Activated naive CD8-positive, alpha-beta T cell treated with anti-CD3 and anti-CD28 coated beads, Interleukin-2, amount 50 U/mL, for 16 hours (primary cell): ENCODE results near the gene DNAJC5.
"Not testable (repeated sequence)": the region's sequence is repeated elsewhere in the genome, so short reads cannot be mapped to it uniquely, and the experiment has no call there.

Experiments used
- DNase-seq: peaks from one replicate; pipeline ENCODE4 v3.0.0-alpha.2; 2020; ENCODE audit warnings: low read depth, low spot score

Gene DNAJC5

DNA sequence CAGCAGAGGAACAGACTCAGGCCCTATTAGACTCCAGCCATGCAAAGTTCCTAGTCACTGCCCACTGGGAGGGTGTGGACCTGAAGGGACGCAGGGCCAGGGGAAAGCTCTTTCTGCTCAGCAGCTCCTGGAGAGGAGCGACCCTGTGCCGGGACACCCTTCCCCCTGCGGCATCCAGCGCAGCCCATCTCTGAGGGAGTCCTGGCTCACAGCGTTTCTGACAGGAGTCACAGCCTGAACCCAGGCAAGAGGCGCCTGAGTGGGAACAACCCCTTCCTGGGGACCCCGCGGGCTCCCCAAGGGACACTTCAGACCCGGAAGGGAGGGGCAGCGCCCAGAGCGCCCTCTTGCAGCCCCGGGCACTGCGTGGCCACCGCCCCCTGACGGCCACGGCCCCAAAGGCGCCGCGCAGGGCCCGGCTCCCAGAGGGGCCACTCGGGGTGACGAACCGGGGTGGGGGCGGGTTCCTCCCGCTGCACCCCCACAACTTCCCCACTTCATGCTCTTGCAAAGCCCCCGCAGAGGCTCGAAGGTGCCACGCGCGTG lies 60.4 kb downstream of the DNAJC5 start:
- no peak for DNase-seq

DNA sequence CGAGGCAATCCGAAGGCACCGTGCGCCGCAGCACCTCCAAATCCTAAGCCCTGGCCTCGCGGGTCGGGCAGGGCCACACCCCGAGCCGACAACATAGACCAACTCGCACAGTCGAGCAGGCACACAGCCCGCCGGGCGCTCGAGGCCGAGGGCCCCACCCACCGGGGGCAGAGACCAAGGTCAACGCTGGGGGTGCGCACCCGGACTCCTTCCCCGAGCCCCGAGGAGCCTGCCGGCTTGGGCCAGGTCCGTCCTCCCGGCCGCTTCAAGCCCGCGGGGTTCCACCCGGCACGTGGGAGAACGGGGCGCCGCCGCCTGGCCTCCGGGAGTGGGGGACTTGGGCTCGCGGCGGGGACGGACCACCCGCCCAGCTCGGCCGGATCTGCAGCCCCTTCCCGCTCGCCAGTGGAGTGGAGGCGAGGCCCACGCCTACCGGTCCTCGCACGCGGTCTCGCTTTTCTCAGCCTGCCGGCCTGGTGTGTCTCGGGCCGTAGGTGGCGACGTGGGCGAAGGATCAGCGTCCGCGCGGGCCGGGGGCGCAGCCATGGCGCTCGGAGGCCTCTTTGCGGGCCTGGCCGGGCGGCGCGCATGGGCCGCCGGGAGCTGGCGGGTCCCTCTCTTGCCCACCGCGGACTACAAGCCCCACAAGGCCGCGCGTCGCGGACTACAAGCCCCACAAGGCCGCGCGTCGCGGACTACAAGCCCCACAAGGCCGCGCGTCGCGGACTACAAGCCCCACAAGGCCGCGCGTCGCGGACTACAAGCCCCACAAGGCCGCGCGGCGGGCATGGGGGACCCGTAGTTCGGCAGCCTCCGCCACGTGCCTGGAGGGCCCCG lies 61.1 kb downstream of the DNAJC5 start, which contains the start of gene UCKL1:
TSS of gene UCKL1 (minus strand) at position 590 of the 837 bp plus-strand sequence. CDS start at position 546, 44 bp downstream.
- DNase-seq = peak; percentile 73

DNA sequence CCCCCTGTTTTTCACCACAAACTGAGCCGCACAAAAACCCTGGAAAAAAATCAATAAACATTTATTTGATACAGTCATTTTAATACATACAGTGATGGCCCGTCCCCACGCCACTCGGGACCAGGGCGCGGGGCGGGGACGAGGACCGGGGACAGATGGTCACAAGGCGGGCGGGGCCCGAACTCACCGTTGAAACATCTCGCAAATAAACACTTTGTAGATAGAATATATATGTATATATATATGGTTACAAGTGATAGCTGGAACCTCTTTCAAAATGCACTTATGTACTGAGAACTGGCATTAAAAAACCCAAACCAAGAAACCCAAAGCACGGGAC lies 61.7 kb downstream of the DNAJC5 start:
- no peak for DNase-seq

DNA sequence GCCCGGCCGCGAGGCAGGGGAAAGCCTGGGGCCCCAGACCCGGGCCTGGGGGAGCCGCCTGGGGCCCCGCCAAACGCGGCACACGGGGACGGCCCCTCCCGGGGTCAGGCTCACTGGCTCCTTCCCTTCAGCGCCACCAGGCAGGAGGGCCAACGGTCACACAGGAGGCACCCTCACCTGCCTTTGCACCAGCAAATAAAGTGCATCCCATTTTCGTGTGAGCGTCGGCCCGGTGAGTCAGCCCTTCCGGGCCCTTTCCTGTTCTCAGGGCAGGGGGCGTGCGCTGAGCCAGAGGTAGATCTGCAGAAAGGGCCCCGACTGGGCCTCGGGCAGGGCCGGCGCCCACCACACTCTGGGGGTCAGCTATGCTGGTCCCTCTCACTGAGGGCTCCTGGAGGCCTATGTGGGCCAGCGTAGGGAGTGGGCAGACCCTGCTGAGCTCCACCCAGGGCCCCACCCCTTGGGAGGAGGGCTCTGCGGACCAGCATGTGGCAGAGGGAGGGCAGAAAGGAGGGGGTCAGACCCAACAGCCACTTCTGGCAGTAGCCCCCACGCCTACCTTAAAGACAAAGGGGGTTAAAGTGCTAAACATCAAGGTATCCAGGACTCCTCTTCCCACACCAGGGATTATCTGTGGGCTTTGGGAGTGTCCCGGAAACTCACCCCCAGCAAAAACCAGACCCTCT lies 62.2 kb downstream of the DNAJC5 start:
- peak; percentile 56 for DNase-seq

DNA sequence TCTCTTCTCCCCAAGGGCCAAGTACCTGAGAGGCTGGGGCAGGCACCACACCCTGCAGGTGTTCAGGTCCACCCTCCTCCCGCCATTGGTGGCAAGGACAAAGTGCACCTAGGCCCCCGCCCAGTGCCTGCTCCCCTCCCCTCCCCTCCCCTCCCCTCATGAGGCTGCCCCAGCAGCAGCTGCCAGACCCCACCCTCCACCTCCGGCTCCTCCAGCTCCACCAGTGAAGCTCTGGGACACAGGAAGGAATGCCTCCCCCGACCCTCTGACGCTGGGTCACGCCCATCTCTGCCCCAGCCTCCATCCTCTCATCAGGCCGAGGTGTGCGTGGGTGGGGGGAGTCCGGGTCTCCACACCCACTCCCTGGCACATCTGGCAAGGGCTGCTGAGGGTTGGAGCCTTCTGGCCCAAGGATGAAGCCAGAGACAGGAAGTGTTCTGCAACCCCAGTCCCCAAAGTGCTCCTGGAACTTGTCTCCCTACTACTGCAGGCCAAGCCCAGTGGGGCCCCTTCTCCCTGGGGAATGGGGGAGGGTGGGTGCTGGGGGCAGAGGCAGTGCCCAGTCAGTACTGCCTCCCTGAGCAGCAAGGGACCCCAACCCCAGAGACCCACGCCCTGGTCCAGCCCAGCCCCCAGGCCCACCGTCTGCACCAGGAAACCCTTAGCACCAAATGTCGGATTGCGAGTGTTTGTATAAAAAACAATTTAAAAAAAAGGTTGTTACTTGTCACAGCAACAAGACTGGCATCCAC lies 62.9 kb downstream of the DNAJC5 start:
- DNase-seq = no peak

DNA sequence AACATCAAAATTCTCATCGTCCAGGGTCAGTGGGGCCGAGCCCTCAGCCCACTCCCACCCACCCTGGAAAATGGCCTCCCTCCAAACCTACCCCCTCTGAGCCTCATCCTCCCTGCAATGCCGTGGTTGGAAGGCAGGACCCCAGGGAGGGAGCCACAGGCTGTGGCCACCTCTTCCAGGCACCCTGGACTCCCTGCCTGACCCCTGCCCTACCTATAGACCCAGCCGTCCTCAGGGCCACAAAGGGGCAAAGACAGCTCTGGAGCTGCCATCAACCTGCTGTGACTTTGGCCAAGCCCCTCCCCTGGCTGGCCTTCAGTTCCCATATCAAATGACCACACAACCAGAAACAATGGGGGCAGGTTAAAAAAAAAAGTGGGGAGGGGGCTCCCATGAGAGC lies 63.5 kb downstream of the DNAJC5 start:
- DNase-seq = no peak

DNA sequence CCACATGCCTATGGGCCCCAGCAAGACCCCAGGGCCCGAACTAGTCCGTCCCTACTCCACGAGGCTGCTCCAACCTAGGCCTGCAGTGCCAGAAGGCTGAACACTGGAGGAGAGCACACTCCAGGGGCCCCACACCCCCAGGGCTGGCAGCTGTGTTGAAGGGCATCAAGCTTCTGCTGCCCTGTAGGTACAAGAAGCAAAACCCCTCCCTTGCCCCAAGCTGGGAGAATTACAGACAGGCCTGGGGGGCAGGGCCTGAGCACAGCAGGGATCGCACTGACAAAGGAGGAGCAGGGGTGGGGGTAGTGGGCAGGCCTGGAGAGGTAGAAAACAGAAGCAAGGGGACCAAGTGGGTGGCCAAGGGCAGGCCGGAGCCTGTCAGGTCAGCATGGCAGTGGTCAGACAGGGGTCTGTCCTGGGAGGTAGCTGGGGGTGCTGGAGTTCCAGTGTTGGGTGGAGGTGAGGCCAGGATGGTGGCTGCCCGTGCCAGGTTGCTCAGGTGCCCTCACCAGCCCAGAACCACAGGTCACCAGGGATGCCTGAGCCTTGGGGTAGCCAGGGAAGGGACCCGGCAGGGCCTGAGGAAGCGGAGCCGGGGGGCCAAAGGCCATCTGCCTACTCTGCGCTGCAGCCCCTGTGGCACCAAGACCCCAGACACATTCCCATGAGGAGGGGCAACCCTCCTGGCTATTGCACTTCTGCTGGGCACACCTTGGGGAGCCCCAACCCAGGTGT lies 64.2 kb downstream of the DNAJC5 start:
- no peak for DNase-seq

DNA sequence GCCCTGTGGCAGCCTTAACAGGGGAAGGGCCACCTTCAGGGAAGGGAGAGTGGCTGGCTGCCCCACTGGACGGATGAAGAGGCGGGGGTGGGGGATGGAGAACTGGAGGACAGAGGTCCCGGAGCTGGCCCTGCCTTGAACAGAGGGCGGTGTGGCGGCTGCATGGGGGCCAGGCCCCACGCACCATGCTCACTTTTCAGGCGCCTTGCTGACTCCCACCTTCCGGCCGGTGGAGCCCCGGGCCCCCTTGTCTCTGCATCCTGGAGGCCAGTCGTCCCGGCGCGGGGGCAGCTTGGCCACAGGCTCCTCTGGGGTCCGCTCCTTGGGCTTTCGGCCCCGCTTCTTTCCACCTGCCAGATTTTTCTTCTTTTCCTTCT lies 64.8 kb downstream of the DNAJC5 start:
- DNase-seq = no peak

DNA sequence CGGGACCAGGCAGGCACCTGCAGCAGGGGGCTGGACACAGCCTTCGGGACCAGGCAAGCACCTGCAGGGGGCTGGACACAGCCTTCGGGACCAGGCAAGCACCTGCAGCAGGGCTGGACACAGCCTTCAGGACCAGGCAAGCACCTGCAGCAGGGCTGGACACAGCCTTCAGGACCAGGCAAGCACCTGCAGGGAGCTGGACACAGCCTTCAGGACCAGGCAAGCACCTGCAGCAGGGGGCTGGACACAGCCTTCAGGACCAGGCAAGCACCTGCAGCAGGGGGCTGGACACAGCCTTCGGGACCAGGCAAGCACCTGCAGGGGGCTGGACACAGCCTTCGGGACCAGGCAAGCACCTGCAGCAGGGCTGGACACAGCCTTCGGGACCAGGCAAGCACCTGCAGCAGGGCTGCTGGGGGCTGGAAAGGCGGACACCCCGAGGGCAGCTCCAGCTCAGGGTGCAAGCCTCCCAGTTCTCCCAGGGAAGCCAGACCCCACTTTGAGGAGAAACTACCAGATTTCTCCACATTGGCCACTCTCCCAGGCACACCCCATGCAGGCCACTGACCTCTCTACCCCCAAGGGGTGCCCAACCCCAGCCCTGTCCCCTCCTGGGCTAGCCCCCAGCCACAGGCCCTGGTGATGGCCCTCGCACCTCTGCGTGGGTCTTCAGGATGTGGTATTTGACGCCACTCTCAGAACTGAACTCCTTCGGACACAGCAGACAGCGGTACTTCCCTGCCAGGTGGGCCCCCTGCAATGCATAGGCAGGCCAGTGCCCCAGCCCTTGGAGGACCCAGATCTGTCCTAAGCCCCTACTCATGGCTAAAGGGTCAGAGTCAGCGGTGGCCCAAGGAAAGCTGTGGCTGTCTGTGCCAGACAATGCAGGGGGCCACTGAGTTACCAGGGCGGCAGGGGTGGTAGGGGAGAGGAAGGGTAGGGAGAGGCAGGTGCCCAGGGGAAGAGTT lies 66.0 kb downstream of the DNAJC5 start:
- not testable (repeated sequence) for DNase-seq

DNA sequence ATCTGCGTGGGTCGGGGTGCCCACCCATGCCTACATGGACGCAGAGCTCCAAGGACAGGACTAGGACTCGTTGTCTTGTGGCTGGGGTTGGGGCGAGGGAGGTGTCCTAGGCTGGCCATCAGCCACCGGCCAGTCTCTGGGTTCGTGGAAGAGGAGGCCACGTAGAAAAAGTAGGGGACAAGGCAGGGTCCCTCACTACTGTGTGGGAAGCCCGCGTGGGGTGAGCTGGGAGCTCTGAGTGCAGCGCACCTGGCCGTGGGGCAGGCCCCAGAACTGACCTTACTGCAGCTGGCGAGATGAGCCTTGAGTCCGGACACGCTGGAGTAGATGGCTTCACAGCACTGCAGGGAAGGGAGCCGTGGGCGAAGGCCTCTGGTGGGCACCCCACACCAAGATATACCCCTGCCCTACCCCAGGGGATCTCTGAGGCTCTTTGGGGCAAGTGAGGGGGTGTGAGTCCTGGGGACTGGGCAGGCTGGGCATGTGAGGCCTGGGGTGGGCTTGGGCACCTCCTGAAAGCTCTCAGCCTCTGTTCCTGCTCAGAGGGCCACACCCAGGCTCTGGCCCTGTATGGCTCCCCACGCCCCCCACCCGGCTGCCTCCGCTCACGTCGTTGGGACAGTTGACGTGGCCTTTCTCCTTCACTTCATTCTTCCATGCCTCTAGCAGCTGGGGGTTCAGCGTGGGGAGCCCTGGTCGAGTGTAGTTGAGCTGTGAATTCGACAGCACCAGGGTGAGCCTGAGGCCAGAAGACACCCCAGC lies 66.9 kb downstream of the DNAJC5 start:
- no peak for DNase-seq

DNA sequence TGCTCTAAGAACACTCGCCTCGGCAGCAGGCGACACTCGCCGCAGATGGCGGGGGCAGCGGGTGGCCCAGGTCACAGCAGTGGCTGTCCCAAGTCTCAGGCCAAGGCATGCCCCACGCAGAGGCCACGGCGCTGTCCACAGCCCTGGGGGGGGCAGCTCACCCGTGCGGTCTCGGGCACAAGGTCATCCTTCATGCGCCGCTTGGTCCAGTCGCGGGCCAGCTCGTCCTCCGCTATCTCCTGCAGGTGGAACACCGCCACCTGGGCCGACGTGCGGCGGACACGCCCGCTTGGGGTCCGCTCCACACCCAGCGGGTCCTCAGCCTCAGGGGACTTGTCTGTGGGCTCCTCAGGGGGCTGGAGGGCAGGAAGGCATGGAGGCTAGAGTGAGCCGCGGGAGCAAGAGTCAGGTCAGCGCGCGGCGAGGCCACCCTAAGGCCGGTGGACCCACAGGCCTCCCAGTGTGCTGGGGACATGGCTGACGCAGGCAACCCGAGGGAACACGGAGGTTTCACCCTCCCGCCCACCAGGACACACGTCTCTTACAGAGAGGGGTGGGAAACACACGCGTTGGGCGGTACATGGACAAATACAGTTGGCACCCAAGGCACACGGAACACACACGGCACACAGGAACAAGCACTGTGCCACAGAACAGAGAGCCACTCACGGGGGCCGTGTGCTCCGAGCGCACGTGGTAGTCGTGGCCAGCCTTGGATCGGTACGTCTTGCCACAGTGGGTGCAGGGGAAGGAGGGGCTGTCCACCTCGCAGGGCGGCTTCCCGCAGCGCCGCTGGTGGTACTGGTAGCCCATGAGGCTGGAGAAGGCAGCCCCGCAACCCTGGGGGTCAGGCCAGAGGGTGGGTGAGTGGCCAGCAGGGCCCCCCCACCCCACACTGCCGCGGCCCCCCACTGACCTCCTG lies 67.8 kb downstream of the DNAJC5 start:
- DNase-seq = no peak

DNA sequence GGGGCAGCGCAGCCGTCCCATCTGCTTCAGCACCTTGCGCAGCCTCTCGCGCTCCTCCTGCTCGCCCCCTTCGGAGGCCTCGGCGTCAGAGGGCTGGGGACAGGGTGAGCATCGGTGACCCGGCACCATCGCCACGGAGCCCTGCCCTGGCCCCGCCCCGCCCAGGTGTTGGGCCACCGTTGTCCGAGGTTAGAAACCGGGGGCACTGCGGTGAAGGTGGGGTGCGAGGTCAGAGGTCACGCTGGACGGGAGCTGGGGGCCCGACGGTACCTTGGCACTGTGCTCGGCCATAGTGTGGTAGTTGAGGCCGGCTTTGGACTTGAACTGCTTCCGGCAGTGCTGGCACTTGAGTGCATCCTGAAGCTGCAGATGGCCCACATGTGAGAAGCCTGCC lies 68.4 kb downstream of the DNAJC5 start:
- no peak for DNase-seq

DNA sequence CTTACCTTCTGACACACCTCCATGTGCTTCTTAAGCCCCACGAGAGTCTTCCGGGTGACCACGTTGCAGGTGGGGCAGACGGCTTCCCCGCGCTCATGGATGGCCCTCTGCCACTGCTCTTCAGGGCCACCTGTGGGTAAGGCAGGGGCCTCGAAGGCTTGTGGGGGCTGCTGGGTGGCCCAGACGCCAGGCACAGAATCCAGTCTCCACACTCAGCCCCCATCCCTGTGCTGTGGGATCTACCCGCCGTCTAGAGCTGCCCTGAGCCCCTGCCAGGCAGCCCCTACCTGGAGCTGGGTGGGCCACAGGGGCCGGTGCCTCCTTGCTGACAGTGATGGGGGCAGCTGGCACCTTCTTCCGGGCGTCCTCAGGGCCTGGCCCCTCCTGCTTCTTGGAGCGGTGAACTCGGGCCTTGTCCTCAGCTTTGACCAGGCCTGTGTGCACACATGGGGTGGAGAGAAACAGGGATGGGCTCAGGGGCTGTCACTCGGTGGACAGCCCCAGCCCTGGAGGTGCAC lies 68.9 kb downstream of the DNAJC5 start:
- DNase-seq = no peak

DNA sequence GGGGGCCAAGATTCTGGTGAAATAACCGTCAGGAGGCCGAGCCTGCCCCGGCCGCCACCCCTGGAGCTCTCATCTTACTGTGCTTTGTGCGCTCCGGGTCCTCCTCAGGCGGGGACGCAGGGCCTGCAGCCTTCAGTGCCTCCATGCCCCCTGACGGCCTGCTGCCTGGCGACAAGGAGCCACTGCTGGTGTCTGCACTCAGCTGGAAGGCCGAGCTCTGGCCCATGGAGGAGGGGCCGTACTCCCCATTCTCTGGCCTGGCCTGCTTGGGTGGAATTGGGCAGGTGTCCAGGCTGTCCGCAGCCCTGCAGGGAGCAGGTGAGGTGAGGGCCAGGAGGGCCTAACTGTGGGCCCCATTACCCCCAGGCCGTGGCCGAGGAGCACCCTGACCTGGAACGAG lies 69.5 kb downstream of the DNAJC5 start:
- DNase-seq = no peak

DNA sequence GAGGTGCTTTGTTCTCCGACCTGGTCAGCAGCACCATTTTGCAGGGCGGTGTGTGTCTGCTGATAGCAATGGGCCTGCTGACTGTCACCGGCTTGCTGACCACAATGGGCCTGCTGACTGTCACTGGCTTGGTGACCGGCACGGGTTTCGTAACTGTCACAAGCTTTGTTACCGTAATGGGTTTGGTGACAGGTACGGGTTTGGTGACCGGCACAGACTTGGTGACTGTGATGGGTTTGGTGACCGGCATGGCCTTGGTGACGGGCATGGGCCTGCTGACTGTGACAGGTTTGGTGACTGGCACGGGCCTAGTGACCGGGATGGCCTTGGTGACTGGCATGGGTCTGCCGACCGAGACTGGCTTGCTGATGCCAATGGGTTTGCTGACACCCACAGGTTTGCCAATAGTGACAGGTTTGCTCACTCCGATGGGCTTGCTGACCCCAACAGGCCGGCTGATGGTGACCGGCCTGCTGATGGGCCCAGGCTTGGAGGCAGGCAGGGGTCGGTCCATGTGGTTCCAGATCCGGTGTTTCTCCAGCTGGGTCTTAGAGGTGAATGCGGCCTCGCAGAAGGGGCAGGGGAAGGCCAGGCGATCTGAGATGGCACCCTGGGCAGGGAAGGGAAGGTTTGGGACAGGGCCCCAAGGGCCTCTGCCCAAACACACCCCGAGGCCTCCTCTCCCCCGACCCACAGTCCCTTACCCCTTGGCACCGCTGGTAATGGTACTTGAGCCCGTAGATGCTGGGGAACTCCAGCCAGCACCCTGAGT lies 71.4 kb downstream of the DNAJC5 start:
- DNase-seq = no peak

DNA sequence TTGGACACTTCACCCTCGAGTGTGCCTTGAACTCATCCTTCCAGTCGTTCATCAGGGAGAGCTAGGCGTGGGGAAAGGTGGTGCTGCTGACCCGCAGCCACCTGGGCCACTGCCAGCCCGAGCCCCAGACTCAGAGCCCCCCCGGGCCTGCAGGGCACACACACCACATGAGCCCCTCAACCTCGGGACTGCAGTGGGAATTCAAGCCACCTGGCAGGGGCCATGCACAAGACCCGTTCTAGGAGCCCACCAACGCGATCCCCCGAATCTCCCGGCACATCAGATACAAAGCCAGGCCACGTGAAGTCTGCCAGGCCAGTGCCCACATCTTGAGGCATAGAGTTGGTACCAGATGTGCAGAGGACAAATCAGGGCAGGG lies 72.0 kb downstream of the DNAJC5 start:
- no peak for DNase-seq

DNA sequence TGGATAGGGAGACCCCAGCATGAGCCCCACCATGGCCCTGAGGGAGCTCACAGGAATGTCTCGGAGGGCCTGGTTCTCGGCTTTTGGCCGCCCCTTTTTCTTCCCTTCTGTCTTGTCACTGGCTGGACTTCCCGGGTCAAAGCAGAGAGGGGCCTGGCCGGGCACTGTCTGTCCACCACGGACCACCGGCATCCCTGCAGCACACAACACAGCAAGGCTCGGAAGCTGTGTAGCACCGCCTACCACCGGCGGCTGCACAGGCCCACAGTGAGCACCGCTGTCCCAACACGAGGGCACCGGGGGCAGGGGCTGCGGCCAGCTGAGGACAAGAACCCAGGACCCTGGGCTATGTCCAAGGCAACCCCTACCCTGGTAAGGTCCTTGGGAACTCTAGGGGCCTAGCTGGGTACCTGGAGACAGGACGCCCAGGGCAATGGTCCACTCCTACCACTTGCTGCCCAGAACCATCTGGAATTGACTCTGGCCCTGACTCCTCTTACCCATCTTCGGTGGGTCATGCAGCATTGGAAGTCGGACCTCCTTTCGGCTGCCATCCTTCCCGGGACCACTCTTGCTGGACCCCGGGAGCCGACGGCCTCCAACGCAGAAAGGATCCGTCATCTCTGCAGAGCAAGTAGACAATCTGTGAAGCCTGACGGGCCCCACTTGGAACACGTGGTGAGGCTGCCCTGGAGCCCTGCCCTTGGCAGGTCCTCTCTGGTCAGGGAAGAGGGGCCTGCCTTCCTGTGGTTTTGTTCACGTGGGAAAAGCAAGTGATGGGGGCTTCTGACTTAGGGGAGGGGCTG lies 72.6 kb downstream of the DNAJC5 start:
- DNase-seq = no peak
